Nephron (organoid): Measurements from ENCODE around the gene PTPRN2.

Experiments used
- H3K27ac Mint-ChIP-seq, 3 experiments: 2 replicates each; pipeline ENCODE4 v1.8.0; 2020; ENCODE audit warnings: mixed read lengths in 3 of 3, mild to moderate bottlenecking in 2 of 3, moderate library complexity in 1 of 3
- H3K27me3 Mint-ChIP-seq: 2 replicates; pipeline ENCODE4 v1.8.0; 2021; ENCODE audit warnings: low read depth, mild to moderate bottlenecking, moderate library complexity, mixed read lengths
- H3K36me3 Mint-ChIP-seq: 2 replicates; pipeline ENCODE4 v1.8.0; 2020; ENCODE audit warnings: low read depth, mixed read lengths
- H3K4me1 Mint-ChIP-seq: 2 replicates; pipeline ENCODE4 v1.8.0; 2020; ENCODE audit warnings: mixed read lengths
- H3K4me3 Mint-ChIP-seq, 3 experiments: 2 replicates each; pipeline ENCODE4 v1.8.0; 2020; ENCODE audit warnings: mild to moderate bottlenecking in 3 of 3, mixed read lengths in 3 of 3, moderate library complexity in 2 of 3
- H3K9me3 Mint-ChIP-seq: 2 replicates; pipeline ENCODE4 v1.8.0; 2020; ENCODE audit warnings: mixed read lengths
- TF ChIP-seq, protein P1 (sequence below), 3 experiments: fragments of 200-600 bp; sonication (generic); IDR thresholded peaks; one replicate each; pipeline ENCODE4 v1.5.0; 2021; ENCODE audit warnings: antibody characterized with exemption in 3 of 3; ENCODE audit not compliant: unreplicated experiment in 3 of 3

The PTPRN2 gene

GRCh38 chr7:157893535-157894044 is 694.0 kb downstream of the PTPRN2 start:
- no peak overlapping the region for H3K4me3 Mint-ChIP-seq
- H3K36me3 Mint-ChIP-seq, result no peaks in the 10 kb centered on the region
- peaks cover 43% of the 10 kb centered on the region for H3K27me3 Mint-ChIP-seq
- TF ChIP-seq, protein P1, sequence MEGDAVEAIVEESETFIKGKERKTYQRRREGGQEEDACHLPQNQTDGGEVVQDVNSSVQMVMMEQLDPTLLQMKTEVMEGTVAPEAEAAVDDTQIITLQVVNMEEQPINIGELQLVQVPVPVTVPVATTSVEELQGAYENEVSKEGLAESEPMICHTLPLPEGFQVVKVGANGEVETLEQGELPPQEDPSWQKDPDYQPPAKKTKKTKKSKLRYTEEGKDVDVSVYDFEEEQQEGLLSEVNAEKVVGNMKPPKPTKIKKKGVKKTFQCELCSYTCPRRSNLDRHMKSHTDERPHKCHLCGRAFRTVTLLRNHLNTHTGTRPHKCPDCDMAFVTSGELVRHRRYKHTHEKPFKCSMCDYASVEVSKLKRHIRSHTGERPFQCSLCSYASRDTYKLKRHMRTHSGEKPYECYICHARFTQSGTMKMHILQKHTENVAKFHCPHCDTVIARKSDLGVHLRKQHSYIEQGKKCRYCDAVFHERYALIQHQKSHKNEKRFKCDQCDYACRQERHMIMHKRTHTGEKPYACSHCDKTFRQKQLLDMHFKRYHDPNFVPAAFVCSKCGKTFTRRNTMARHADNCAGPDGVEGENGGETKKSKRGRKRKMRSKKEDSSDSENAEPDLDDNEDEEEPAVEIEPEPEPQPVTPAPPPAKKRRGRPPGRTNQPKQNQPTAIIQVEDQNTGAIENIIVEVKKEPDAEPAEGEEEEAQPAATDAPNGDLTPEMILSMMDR (IDR thresholded peaks at IDR 0.05; ENCODE audit: unreplicated experiment in 3 of 3), result no peak
- H3K9me3 Mint-ChIP-seq, result peaks cover 5% of the 10 kb centered on the region
- H3K4me1 Mint-ChIP-seq, result peaks cover 4% of the 10 kb centered on the region
- H3K27ac Mint-ChIP-seq, result no peak overlapping the region

DNA sequence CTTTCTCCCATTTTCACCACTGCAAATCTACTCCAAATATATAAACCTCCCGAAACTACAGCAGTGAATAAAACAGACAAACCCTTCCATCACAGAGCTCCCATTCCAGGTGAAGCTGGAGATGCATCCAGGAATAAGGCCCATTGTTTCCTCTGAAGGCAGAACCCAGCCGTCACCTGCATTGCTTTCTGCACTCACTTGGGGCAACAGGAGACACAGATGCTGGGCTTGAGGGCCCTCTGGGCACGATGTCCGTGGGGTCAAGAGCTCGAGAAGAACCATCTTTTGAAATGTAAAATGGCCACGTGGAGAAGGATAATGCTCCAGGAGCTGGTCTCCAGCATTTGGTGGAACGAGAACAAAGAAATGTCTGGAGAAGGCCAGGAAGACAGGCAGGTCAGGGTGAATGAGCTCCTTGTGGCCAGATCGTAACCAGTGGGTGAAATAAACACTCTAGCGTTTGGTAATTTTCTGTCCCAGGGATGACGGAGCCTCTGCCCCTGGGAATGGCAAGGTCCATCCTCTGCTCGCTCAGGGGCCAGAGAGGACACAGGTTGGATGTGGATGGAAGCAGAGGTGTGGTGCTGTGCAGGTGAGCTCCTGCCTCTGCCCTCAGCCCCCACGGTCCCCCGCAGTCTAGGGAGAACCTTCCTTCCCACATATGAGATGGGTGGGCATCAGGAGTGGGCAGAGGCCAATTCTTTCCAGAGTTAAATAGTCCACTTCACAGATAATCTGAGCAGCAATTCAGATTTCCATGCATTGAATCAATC is 694.7 kb downstream of the PTPRN2 start:
- H3K4me1 Mint-ChIP-seq, result no peaks in the 10 kb centered on the region
- H3K27ac Mint-ChIP-seq, result no peak overlapping the region
- TF ChIP-seq, protein P1 (IDR thresholded peaks at IDR 0.05; ENCODE audit: unreplicated experiment in 3 of 3), result no peak
- no peak overlapping the region for H3K4me3 Mint-ChIP-seq
- H3K36me3 Mint-ChIP-seq, result no peaks in the 10 kb centered on the region
- peaks cover 5% of the 10 kb centered on the region for H3K9me3 Mint-ChIP-seq
- H3K27me3 Mint-ChIP-seq, result peaks cover 38% of the 10 kb centered on the region

DNA sequence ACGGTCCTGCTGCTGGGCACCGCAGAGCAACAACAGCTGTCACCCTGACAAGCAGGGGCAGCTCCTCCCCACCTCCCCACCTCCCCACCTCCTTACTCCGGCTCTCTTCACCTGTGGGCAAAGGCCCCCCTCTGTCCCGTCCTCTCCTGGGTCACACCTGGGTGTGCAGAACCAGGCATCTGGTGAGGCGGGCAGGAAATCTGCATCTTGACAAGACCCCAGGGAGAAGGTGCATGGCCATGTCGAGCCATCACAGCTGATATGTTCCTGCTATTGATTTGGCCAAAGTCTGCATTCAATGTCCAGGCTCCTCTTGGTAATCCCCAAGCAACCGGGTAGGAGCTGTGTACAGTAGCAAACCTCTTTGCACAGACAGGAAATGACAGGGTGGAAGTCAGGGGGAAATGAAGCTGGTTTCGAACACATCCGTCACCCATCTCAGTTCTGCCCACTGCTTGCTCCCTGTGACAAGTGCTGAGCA is 696.7 kb downstream of the PTPRN2 start:
- no peaks in the 10 kb centered on the region for H3K36me3 Mint-ChIP-seq
- no peak overlapping the region for H3K4me3 Mint-ChIP-seq
- peaks cover 26% of the 10 kb centered on the region for H3K27me3 Mint-ChIP-seq
- TF ChIP-seq, protein P1 (IDR thresholded peaks at IDR 0.05; ENCODE audit: unreplicated experiment in 3 of 3), result no peak
- H3K27ac Mint-ChIP-seq, result no peak overlapping the region
- peaks cover 5% of the 10 kb centered on the region for H3K9me3 Mint-ChIP-seq
- no peaks in the 10 kb centered on the region for H3K4me1 Mint-ChIP-seq

DNA sequence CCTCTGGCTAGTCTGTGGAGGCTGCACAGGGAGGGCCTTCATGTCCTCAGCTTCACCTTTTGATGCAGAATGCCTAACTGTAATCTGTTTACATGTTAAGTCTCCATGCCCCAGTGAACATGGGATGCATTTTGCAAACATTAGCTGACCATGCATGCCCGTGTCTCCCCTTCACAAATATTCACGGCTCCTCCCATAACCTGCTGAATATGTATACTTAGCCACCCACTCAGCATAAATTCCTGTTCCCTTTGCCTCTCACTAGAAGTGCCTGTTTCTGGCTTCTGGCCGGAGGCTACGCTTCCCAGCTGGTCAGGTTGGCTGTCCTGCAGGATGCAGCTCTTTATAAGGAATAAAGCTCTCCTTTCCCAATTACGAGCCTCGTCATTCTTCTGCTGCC is 698.1 kb downstream of the PTPRN2 start:
- Mint-ChIP-seq H3K27me3 (peaks cover 26% of the 10 kb centered on the region), H3K4me3 (no peak overlapping the region), H3K27ac (no peak overlapping the region), H3K4me1 (no peaks in the 10 kb centered on the region), H3K9me3 (peaks cover 9% of the 10 kb centered on the region), H3K36me3 (no peaks in the 10 kb centered on the region)
- TF ChIP-seq, protein P1 (IDR thresholded peaks at IDR 0.05; ENCODE audit: unreplicated experiment in 3 of 3), result no peak

- Mint-ChIP-seq H3K27me3 (peaks cover 21% of the 10 kb centered on the region), H3K36me3 (no peaks in the 10 kb centered on the region), H3K4me1 (no peaks in the 10 kb centered on the region)
Observed at GRCh38 chr7:157888579-157888978, 699.0 kb downstream of the PTPRN2 start.

More at GRCh38 chr7:157888579-157888978, 699.0 kb downstream of the PTPRN2 start:
- Mint-ChIP-seq H3K27ac (no peak overlapping the region), H3K9me3 (peaks cover 9% of the 10 kb centered on the region), H3K4me3 (no peak overlapping the region)
- TF ChIP-seq, protein P1 (IDR thresholded peaks at IDR 0.05; ENCODE audit: unreplicated experiment in 3 of 3), result no peak
